Measurements from ENCODE around the gene ADD2.

DNA sequence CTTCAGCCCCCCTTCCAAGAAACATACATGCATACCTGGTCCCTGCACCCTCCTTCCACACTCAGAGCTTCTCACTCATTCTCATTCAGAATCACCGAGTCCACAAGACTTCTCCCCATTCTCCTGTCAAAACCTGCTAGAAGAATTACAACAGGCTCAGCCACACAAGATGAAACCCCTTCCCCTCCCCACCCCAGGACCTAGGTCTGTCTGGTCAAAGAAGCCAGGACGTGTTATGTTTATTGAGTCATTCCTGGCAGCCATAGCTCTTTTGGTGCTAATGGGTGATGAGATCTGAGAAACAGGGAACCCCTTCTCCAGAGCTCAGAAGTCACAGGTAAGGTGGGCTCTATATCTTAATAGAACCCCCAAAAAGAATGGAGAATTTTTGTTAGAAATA is 1.4 kb upstream of the ADD2 start:
- TF ChIP-seq, protein P1, sequence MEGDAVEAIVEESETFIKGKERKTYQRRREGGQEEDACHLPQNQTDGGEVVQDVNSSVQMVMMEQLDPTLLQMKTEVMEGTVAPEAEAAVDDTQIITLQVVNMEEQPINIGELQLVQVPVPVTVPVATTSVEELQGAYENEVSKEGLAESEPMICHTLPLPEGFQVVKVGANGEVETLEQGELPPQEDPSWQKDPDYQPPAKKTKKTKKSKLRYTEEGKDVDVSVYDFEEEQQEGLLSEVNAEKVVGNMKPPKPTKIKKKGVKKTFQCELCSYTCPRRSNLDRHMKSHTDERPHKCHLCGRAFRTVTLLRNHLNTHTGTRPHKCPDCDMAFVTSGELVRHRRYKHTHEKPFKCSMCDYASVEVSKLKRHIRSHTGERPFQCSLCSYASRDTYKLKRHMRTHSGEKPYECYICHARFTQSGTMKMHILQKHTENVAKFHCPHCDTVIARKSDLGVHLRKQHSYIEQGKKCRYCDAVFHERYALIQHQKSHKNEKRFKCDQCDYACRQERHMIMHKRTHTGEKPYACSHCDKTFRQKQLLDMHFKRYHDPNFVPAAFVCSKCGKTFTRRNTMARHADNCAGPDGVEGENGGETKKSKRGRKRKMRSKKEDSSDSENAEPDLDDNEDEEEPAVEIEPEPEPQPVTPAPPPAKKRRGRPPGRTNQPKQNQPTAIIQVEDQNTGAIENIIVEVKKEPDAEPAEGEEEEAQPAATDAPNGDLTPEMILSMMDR (IDR thresholded peaks at IDR 0.05) = no peak
- TF ChIP-seq POLR2AphosphoS5 (IDR thresholded peaks at IDR 0.05; ENCODE audit: insufficient read depth in 1 of 2, low read depth in 1 of 2) (no peak), POLR2A (IDR thresholded peaks at IDR 0.05) (no peak)
